ENCODE data around the gene KAT8. TPM values are rescaled to one million over a fixed set of nuclear protein-coding genes. Genes with fewer than 3 reads are reported as not detected.
A peak's percentile ranks its signal among the peaks of the same experiment; 100 is the strongest.

Gene KAT8
- total RNA-seq, 2 donors from 2014 or later, result 51.0 to 55.8 TPM

DNA sequence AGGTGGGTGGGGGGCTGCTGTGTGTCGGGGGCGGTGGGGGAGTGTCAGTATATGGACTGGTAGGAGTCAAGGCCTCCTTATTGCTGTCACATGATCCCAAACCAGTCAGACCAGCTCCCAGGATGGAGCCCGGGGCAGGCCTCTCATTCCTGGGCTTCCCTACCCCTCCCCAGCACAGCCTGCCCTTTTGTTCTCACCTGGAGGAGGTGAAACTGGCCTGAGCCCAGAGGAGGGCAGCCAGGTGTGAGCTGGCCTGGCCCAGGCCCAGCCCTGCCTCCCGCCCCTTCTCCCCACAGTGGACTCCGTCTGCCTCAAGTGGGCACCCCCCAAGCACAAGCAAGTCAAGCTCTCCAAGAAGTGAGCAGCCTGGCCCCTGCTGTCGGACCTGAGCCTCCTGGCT is 13.4 kb downstream of the KAT8 start:
- no peaks in the 10 kb centered on the region for H3K27me3 Mint-ChIP-seq (ENCODE audit: insufficient read depth)
- peaks cover 24% of the 10 kb centered on the region for H3K4me1 Mint-ChIP-seq
- H3K9me3 Mint-ChIP-seq, result no peaks in the 10 kb centered on the region
- 80 to 90% methylated on average over 1 to 4 of the region's 6 CpGs for WGBS, 2 experiments (ENCODE audit: insufficient coverage in 1 of 2, insufficient read length in 1 of 2)
- Histone ChIP-seq H3K9ac (ENCODE audit: extremely low read depth, low read length, poor library complexity, severe bottlenecking) (no peak overlapping the region), H3K4me3 (ENCODE audit: low read length) (no peak overlapping the region), H3K4me1 (ENCODE audit: control insufficient read depth, insufficient read depth, low read length) (peaks cover 10% of the 10 kb centered on the region), H3K36me3 (ENCODE audit: control insufficient read depth, insufficient read depth, low read length) (peaks cover 19% of the 10 kb centered on the region), H3K27ac (ENCODE audit: low read depth, low read length) (no peak overlapping the region), H3K9me3 (ENCODE audit: control insufficient read depth, low read length) (no peaks in the 10 kb centered on the region), H3K27me3 (ENCODE audit: control insufficient read depth, insufficient read depth, low read length, poor library complexity, severe bottlenecking) (no peaks in the 10 kb centered on the region)
- H3K27ac Mint-ChIP-seq, result peak overlapping the region; percentile 82
- DNase-seq, result peak; percentile 89
- TF ChIP-seq CTCF (conservative IDR thresholded peaks at IDR 0.05), result no peak
- H3K36me3 Mint-ChIP-seq (ENCODE audit: low read depth), result peaks cover 26% of the 10 kb centered on the region
- H3K4me3 Mint-ChIP-seq, result no peak overlapping the region

DNA sequence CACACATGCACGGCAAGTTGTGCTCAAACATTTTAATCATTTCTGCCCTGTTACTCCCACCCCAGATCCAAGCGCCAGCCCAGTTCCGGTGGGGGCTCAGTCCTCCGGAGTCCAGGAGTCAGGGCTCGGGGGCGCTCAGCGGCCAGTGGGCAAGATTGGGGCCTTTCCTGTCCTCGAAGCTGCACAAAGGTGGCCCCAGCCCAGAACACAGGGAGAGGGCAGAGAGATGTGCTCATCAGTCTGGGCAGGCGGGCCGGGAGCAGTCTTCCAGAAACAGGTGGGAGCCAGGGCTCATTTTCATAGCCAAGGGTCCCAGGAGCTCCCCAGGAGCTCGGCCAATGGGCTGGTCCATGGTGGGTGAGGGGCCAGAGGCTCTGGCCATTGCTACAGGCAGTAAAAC is 14.0 kb downstream of the KAT8 start:
- Mint-ChIP-seq H3K27ac (peak overlapping the region; percentile 82), H3K9me3 (no peaks in the 10 kb centered on the region), H3K36me3 (ENCODE audit: low read depth) (peaks cover 26% of the 10 kb centered on the region), H3K4me1 (peaks cover 28% of the 10 kb centered on the region), H3K27me3 (ENCODE audit: insufficient read depth) (no peaks in the 10 kb centered on the region), H3K4me3 (no peak overlapping the region)
- Histone ChIP-seq H3K9me3 (ENCODE audit: control insufficient read depth, low read length) (no peaks in the 10 kb centered on the region), H3K36me3 (ENCODE audit: control insufficient read depth, insufficient read depth, low read length) (peaks cover 19% of the 10 kb centered on the region), H3K27me3 (ENCODE audit: control insufficient read depth, insufficient read depth, low read length, poor library complexity, severe bottlenecking) (no peaks in the 10 kb centered on the region), H3K27ac (ENCODE audit: low read depth, low read length) (no peak overlapping the region), H3K9ac (ENCODE audit: extremely low read depth, low read length, poor library complexity, severe bottlenecking) (no peak overlapping the region), H3K4me3 (ENCODE audit: low read length) (no peak overlapping the region), H3K4me1 (ENCODE audit: control insufficient read depth, insufficient read depth, low read length) (peaks cover 10% of the 10 kb centered on the region)
- 95 to 96% methylated on average over 11 of the region's 11 CpGs for WGBS, 2 experiments (ENCODE audit: insufficient coverage in 1 of 2, insufficient read length in 1 of 2)
- DNase-seq, result no peak
- no peak for TF ChIP-seq CTCF (conservative IDR thresholded peaks at IDR 0.05)

- Histone ChIP-seq H3K9me3 (ENCODE audit: control insufficient read depth, low read length) (no peaks in the 10 kb centered on the region), H3K9ac (ENCODE audit: extremely low read depth, low read length, poor library complexity, severe bottlenecking) (no peak overlapping the region), H3K27me3 (ENCODE audit: control insufficient read depth, insufficient read depth, low read length, poor library complexity, severe bottlenecking) (no peaks in the 10 kb centered on the region), H3K36me3 (ENCODE audit: control insufficient read depth, insufficient read depth, low read length) (peaks cover 19% of the 10 kb centered on the region), H3K27ac (ENCODE audit: low read depth, low read length) (no peak overlapping the region), H3K4me3 (ENCODE audit: low read length) (no peak overlapping the region), H3K4me1 (ENCODE audit: control insufficient read depth, insufficient read depth, low read length) (peaks cover 10% of the 10 kb centered on the region)
- peaks cover 28% of the 10 kb centered on the region for H3K4me1 Mint-ChIP-seq
- H3K4me3 Mint-ChIP-seq, result no peak overlapping the region
- TF ChIP-seq CTCF (conservative IDR thresholded peaks at IDR 0.05), result no peak
- WGBS, 2 experiments (ENCODE audit: insufficient coverage in 1 of 2, insufficient read length in 1 of 2), result 92 to 94% methylated on average over 5 of the region's 5 CpGs
- no peaks in the 10 kb centered on the region for H3K9me3 Mint-ChIP-seq
- H3K36me3 Mint-ChIP-seq (ENCODE audit: low read depth), result peaks cover 26% of the 10 kb centered on the region
- DNase-seq, result no peak
- no peak overlapping the region for H3K27ac Mint-ChIP-seq
- no peaks in the 10 kb centered on the region for H3K27me3 Mint-ChIP-seq (ENCODE audit: insufficient read depth)
Measured at GRCh38 chr16:31131841-31132271, 14.4 kb downstream of the KAT8 start.

All from endodermal cell (in vitro differentiated cells).